ENCODE measurements around the gene MTRF1L.

MTRF1L gene

GRCh38 chr6:153002613-153003365 is at the start of gene MTRF1L:
TSS of gene MTRF1L (minus strand) at chr6:153002709. CDS start at chr6:153002685, 24 bp downstream.
- no peak for TF ChIP-seq CTCF (conservative IDR thresholded peaks at IDR 0.05; ENCODE audit: low read depth, low read length)
- H3K4me3 ChIP-seq (ENCODE audit: low read depth, low read length) = peak within 1 kb of the TSS; percentile 72
- DNase-seq (ENCODE audit: low read depth) = peak; percentile 97

GRCh38 chr6:153051801-153052200 is 49.3 kb upstream of the MTRF1L start:
- no peak overlapping the region for H3K4me3 ChIP-seq (ENCODE audit: low read depth, low read length)
- no peak for TF ChIP-seq CTCF (conservative IDR thresholded peaks at IDR 0.05; ENCODE audit: low read depth, low read length)

GRCh38 chr6:153048631-153049030 is 46.1 kb upstream of the MTRF1L start:
- TF ChIP-seq CTCF (conservative IDR thresholded peaks at IDR 0.05; ENCODE audit: low read depth, low read length) = no peak
- no peak for DNase-seq (ENCODE audit: low read depth)
- no peak overlapping the region for H3K4me3 ChIP-seq (ENCODE audit: low read depth, low read length)

More at GRCh38 chr6:153051801-153052200, 49.3 kb upstream of the MTRF1L start:
- no peak for DNase-seq (ENCODE audit: low read depth)

GRCh38 chr6:153047386-153047785 is 44.9 kb upstream of the MTRF1L start:
- no peak overlapping the region for H3K4me3 ChIP-seq (ENCODE audit: low read depth, low read length)
- TF ChIP-seq CTCF (conservative IDR thresholded peaks at IDR 0.05; ENCODE audit: low read depth, low read length) = no peak
- no peak for DNase-seq (ENCODE audit: low read depth)

GRCh38 chr6:153045271-153045670 is 42.8 kb upstream of the MTRF1L start:
- no peak overlapping the region for H3K4me3 ChIP-seq (ENCODE audit: low read depth, low read length)
- no peak for TF ChIP-seq CTCF (conservative IDR thresholded peaks at IDR 0.05; ENCODE audit: low read depth, low read length)
- DNase-seq (ENCODE audit: low read depth) = no peak

- no peak for TF ChIP-seq CTCF (conservative IDR thresholded peaks at IDR 0.05; ENCODE audit: low read depth, low read length)
- H3K4me3 ChIP-seq (ENCODE audit: low read depth, low read length) = no peak overlapping the region
- DNase-seq (ENCODE audit: low read depth) = peak; percentile 39
These were observed 41.8 kb upstream of the MTRF1L start for GRCh38 chr6:153044295-153044694.

- TF ChIP-seq CTCF (conservative IDR thresholded peaks at IDR 0.05; ENCODE audit: low read depth, low read length) = no peak
- no peak overlapping the region for H3K4me3 ChIP-seq (ENCODE audit: low read depth, low read length)
- DNase-seq (ENCODE audit: low read depth) = no peak
These were observed 41.2 kb upstream of the MTRF1L start for GRCh38 chr6:153043719-153044118.

All from choroid plexus epithelial cell (primary cell).